Astrocyte (in vitro differentiated cells and primary cell): ENCODE results near the gene OR8K5. TPM values are rescaled to one million over a fixed set of nuclear protein-coding genes. Genes with fewer than 3 reads are reported as not detected.

Experiments used
- DNase-seq: peaks from one replicate; pipeline ENCODE4 v3.0.0-alpha.2; 2010; ENCODE audit warnings: low read depth
- FAIRE-seq: peaks from 2 replicates; lab custom pipeline; 2011; peaks lifted over from hg19 to GRCh38; lab: Jason Lieb, UNC
- H2AFZ ChIP-seq: 2 replicates; pipeline ENCODE4 v1.6.0; 2012; ENCODE audit warnings: low read depth, low read length, inconsistent platforms
- H3K27ac ChIP-seq: 2 replicates; pipeline ENCODE4 v1.5.1; 2011; ENCODE audit warnings: low read depth, low read length, inconsistent platforms
- H3K27me3 ChIP-seq: 2 replicates; pipeline ENCODE4 v1.6.0; 2011; ENCODE audit warnings: low read length, inconsistent platforms; ENCODE audit not compliant: insufficient read depth
- H3K36me3 ChIP-seq: 2 replicates; pipeline ENCODE4 v1.5.1; 2011; ENCODE audit warnings: low read length, inconsistent platforms; ENCODE audit not compliant: insufficient read depth
- H3K4me1 ChIP-seq: 2 replicates; pipeline ENCODE4 v1.5.1; 2011; ENCODE audit warnings: low read length, inconsistent platforms; ENCODE audit not compliant: insufficient read depth
- H3K4me2 ChIP-seq: 2 replicates; pipeline ENCODE4 v1.6.0; 2012; ENCODE audit warnings: low read length, inconsistent platforms
- H3K4me3 ChIP-seq: 2 replicates; pipeline ENCODE4 v1.5.1; 2011; ENCODE audit warnings: low read depth, mild to moderate bottlenecking, low read length, inconsistent platforms; ENCODE audit not compliant: insufficient read depth
- H3K79me2 ChIP-seq: 2 replicates; pipeline ENCODE4 v1.6.0; 2012; ENCODE audit warnings: mild to moderate bottlenecking, low read length, inconsistent platforms; ENCODE audit not compliant: insufficient read depth
- H3K9ac ChIP-seq: 2 replicates; pipeline ENCODE4 v1.6.0; 2012; ENCODE audit warnings: mild to moderate bottlenecking, low read length, inconsistent platforms
- H3K9me3 ChIP-seq: 2 replicates; pipeline ENCODE4 v1.5.1; 2012; ENCODE audit warnings: low read depth, mild to moderate bottlenecking, low read length, inconsistent platforms; ENCODE audit not compliant: insufficient read depth
- H4K20me1 ChIP-seq: 2 replicates; pipeline ENCODE4 v1.6.0; 2012; ENCODE audit warnings: low read length, inconsistent platforms; ENCODE audit not compliant: insufficient read depth
- H3K27ac Mint-ChIP-seq: one replicate; pipeline ENCODE4 v1.8.0; 2021; ENCODE audit warnings: mild to moderate bottlenecking, mixed read lengths; ENCODE audit not compliant: unreplicated experiment
- H3K27me3 Mint-ChIP-seq: one replicate; pipeline ENCODE4 v1.8.0; 2021; ENCODE audit warnings: low read depth, mixed read lengths; ENCODE audit not compliant: unreplicated experiment
- H3K36me3 Mint-ChIP-seq: one replicate; pipeline ENCODE4 v1.8.0; 2021; ENCODE audit warnings: low read depth, mixed read lengths; ENCODE audit not compliant: unreplicated experiment
- H3K4me1 Mint-ChIP-seq: one replicate; pipeline ENCODE4 v1.8.0; 2021; ENCODE audit warnings: low read depth, mixed read lengths; ENCODE audit not compliant: unreplicated experiment
- H3K4me3 Mint-ChIP-seq: one replicate; pipeline ENCODE4 v1.8.0; 2021; ENCODE audit warnings: mild to moderate bottlenecking, moderate library complexity, mixed read lengths; ENCODE audit not compliant: unreplicated experiment
- H3K9me3 Mint-ChIP-seq: one replicate; pipeline ENCODE4 v1.8.0; 2021; ENCODE audit warnings: mild to moderate bottlenecking, mixed read lengths; ENCODE audit not compliant: unreplicated experiment
- EZH2 ChIP-seq: IDR thresholded peaks from 2 replicates; pipeline ENCODE4 v1.6.1; 2012; ENCODE audit warnings: mild to moderate bottlenecking, low read length, inconsistent platforms; ENCODE audit not compliant: insufficient read depth
- total RNA-seq: library from RNA; stranded (reverse); gene quantifications from 2 replicates; pipeline ENCODE4 v1.2.1, GENCODE V29; 2021
- TF ChIP-seq, protein P1 (sequence below): IDR thresholded peaks from 2 replicates; pipeline ENCODE4 v1.5.1; 2011; ENCODE audit warnings: low read depth, mild to moderate bottlenecking, inconsistent platforms, low read length, moderate library complexity; ENCODE audit not compliant: insufficient read depth

OR8K5 gene
- total RNA-seq, 1 donor from 2014 or later, result not detected

DNA sequence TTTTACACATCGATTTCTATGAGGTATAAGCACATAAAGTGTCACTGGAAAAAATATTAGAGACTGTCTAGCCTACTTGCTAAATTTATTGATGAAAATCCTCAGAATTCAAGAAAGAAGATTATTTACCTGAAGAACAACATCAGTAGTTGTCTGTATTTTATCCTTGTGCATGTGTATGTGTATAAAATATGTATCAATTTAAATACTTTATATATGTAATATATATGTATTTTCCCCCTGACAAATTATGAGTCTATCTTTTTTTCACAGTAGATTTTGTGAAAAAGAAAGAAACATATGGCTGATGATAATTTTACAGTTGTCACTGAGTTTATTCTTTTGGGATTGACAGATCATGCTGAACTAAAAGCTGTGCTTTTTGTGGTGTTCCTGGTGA is 16.2 kb upstream of the OR8K5 start, which contains the start of gene OR5J2:
Gene OR5J2 (plus strand): TSS at position 301 of the 400 bp plus-strand sequence. CDS start 0 bp downstream, at position 301.
- no peaks in the 10 kb centered on the region for H3K4me1 Mint-ChIP-seq
- Histone ChIP-seq H3K4me1 (no peaks in the 10 kb centered on the region), H3K27ac (no peak within 1 kb of the TSS), H3K27me3 (no peaks in the 10 kb centered on the region), H3K9ac (no peak within 1 kb of the TSS), H2AFZ (no peak within 1 kb of the TSS), H3K9me3 (peaks cover 8% of the 10 kb centered on the region), H3K36me3 (no peaks in the 10 kb centered on the region), H4K20me1 (no peaks in the 10 kb centered on the region), H3K4me2 (no peak within 1 kb of the TSS), H3K4me3 (no peak within 1 kb of the TSS), H3K79me2 (no peaks in the 10 kb centered on the region)
- H3K36me3 Mint-ChIP-seq, result no peaks in the 10 kb centered on the region
- H3K27me3 Mint-ChIP-seq, result no peaks in the 10 kb centered on the region
- DNase-seq (no peak), FAIRE-seq (no peak)
- TF ChIP-seq, protein P1, sequence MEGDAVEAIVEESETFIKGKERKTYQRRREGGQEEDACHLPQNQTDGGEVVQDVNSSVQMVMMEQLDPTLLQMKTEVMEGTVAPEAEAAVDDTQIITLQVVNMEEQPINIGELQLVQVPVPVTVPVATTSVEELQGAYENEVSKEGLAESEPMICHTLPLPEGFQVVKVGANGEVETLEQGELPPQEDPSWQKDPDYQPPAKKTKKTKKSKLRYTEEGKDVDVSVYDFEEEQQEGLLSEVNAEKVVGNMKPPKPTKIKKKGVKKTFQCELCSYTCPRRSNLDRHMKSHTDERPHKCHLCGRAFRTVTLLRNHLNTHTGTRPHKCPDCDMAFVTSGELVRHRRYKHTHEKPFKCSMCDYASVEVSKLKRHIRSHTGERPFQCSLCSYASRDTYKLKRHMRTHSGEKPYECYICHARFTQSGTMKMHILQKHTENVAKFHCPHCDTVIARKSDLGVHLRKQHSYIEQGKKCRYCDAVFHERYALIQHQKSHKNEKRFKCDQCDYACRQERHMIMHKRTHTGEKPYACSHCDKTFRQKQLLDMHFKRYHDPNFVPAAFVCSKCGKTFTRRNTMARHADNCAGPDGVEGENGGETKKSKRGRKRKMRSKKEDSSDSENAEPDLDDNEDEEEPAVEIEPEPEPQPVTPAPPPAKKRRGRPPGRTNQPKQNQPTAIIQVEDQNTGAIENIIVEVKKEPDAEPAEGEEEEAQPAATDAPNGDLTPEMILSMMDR, result no peak
- TF ChIP-seq EZH2, result no peak
- no peaks in the 10 kb centered on the region for H3K9me3 Mint-ChIP-seq
- H3K4me3 Mint-ChIP-seq, result no peak within 1 kb of the TSS
- H3K27ac Mint-ChIP-seq, result no peak within 1 kb of the TSS

DNA sequence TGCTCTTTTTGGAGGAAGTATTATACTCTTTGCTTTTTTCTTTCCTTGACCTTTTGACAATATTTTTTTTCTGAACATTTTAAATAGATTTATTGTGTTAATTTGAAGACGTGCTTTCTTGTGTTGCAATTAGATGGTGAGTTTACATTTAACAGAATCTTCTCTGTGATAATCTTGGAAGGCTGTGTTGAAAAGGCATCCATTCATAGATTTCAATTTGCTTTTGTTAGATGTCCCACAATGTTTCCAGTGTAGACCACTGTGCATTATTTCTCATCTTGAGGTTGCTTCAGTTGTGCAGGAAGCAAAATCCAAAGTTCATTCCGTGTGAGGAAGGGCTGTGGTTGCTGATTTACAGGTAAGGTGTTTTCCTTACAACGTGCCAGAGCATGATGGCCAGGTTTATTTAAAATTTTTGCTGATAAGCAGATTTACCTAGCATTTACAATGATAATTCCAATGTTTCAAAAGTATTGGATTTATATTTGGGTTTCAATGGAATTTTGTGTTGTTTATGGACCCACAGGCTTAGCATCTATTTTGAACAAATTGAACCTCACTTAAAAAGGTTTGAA is 12.2 kb upstream of the OR8K5 start:
- TF ChIP-seq EZH2, result no peak
- TF ChIP-seq, protein P1, result no peak
- Mint-ChIP-seq H3K9me3 (no peaks in the 10 kb centered on the region), H3K27ac (no peak overlapping the region), H3K4me3 (no peak overlapping the region), H3K36me3 (no peaks in the 10 kb centered on the region), H3K27me3 (no peaks in the 10 kb centered on the region), H3K4me1 (no peaks in the 10 kb centered on the region)
- DNase-seq (no peak), FAIRE-seq (no peak)
- Histone ChIP-seq H3K4me1 (no peaks in the 10 kb centered on the region), H3K79me2 (no peaks in the 10 kb centered on the region), H3K36me3 (no peaks in the 10 kb centered on the region), H3K4me3 (no peak overlapping the region), H2AFZ (no peak overlapping the region), H3K4me2 (no peak overlapping the region), H3K9ac (no peak overlapping the region), H3K27ac (no peak overlapping the region), H3K9me3 (peaks cover 12% of the 10 kb centered on the region), H3K27me3 (no peaks in the 10 kb centered on the region), H4K20me1 (no peaks in the 10 kb centered on the region)

DNA sequence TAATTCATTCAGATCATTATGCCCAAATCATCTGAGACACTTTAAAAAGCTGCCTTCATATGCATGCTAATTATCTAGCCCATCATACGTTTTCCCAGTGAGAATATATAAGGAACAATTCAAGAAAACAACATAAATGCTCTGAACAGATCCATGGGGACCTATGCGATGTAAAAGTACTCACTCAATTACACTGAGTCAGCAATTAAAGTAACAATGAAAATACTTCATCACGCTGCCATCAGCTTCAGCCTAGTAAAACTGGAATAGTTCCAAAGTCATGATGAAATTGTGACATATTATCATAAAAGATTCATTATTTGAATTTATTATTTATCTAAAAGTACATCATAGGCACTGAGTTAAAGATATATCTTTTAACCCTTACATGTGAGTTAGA is 3.7 kb upstream of the OR8K5 start:
- H3K4me1 Mint-ChIP-seq, result no peaks in the 10 kb centered on the region
- no peaks in the 10 kb centered on the region for H3K9me3 Mint-ChIP-seq
- TF ChIP-seq, protein P1, result no peak
- no peak for TF ChIP-seq EZH2
- no peak overlapping the region for H3K9ac ChIP-seq
- H3K36me3 ChIP-seq, result no peaks in the 10 kb centered on the region
- no peak overlapping the region for H3K4me2 ChIP-seq
- H3K27me3 Mint-ChIP-seq, result no peaks in the 10 kb centered on the region
- H3K4me1 ChIP-seq, result no peaks in the 10 kb centered on the region
- H4K20me1 ChIP-seq, result no peaks in the 10 kb centered on the region
- no peak overlapping the region for H3K4me3 ChIP-seq
- no peak for DNase-seq
- no peaks in the 10 kb centered on the region for H3K27me3 ChIP-seq
- no peak for FAIRE-seq
- no peak overlapping the region for H2AFZ ChIP-seq
- H3K4me3 Mint-ChIP-seq, result no peak overlapping the region
- H3K36me3 Mint-ChIP-seq, result no peaks in the 10 kb centered on the region
- H3K79me2 ChIP-seq, result no peaks in the 10 kb centered on the region
- H3K9me3 ChIP-seq, result peaks cover 4% of the 10 kb centered on the region
- no peak overlapping the region for H3K27ac ChIP-seq
- H3K27ac Mint-ChIP-seq, result no peak overlapping the region
